Measurements from ENCODE around the gene DOK6.

GRCh38 chr18:69569133-69569532 is 168.4 kb downstream of the DOK6 start:
- TF ChIP-seq POLR2A (IDR thresholded peaks at IDR 0.05; ENCODE audit: low read depth, low read length) (no peak), POLR2AphosphoS5 (IDR thresholded peaks at IDR 0.05; ENCODE audit: low read depth, low read length) (no peak), TAF1 (IDR thresholded peaks at IDR 0.05; ENCODE audit: low read depth, low read length) (no peak), POU2F2 (IDR thresholded peaks at IDR 0.05; ENCODE audit: low read depth, low read length) (no peak), PAX5 (IDR thresholded peaks at IDR 0.05; ENCODE audit: insufficient read depth, low read length, severe bottlenecking) (no peak)

All from GM12891 (cell line).